ENCODE results near the gene RANBP10. TPM values are rescaled to one million over a fixed set of nuclear protein-coding genes. Genes with fewer than 3 reads are reported as not detected.
A peak's percentile ranks its signal among the peaks of the same experiment; 100 is the strongest.

RANBP10 gene
- total RNA-seq, 6 experiments from 2014 or later: 15.1 to 38.4 (median 22.7) TPM

DNA sequence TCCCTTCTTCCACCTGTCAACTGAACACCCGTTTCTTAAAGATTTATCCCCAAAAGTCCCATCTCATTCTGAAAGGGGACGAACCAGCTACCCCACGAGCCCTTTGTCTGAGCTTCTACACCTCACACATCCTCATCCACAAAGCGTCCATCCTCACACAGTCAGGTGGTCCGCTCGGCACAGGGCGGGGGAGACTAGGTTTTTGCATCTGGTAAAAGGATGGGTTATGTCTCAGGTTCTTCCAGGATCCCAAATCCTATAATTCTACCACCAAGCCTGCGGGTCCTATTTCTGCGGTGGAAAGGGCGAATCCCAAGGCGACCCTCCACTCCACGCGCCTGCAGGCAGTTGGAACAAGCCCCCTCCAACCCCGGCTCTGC, 87.7 kb downstream of the RANBP10 start:
- no peak for ATAC-seq
- DNase-seq: no peak
- no peaks in the 10 kb centered on the region for H3K9me3 ChIP-seq
- H3K4me1 ChIP-seq: peaks cover 0 to 59% (median 25%) of the 10 kb centered on the region in 4 donors
- H3K27me3 ChIP-seq: no peaks in the 10 kb centered on the region
- intact Hi-C loops (cut with DNase I): no loop called here
- peaks cover 0 to 3% (median 0%) of the 10 kb centered on the region in 4 donors for H3K36me3 ChIP-seq
- peak overlapping the region; percentile 97 to 100 (median 98) for H3K4me3 ChIP-seq
- TF ChIP-seq, protein P1, sequence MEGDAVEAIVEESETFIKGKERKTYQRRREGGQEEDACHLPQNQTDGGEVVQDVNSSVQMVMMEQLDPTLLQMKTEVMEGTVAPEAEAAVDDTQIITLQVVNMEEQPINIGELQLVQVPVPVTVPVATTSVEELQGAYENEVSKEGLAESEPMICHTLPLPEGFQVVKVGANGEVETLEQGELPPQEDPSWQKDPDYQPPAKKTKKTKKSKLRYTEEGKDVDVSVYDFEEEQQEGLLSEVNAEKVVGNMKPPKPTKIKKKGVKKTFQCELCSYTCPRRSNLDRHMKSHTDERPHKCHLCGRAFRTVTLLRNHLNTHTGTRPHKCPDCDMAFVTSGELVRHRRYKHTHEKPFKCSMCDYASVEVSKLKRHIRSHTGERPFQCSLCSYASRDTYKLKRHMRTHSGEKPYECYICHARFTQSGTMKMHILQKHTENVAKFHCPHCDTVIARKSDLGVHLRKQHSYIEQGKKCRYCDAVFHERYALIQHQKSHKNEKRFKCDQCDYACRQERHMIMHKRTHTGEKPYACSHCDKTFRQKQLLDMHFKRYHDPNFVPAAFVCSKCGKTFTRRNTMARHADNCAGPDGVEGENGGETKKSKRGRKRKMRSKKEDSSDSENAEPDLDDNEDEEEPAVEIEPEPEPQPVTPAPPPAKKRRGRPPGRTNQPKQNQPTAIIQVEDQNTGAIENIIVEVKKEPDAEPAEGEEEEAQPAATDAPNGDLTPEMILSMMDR (IDR thresholded peaks at IDR 0.05): no peak
- TF ChIP-seq POLR2A (IDR thresholded peaks at IDR 0.05): no peak
- peak overlapping the region; percentile 85 to 91 (median 85) for H3K27ac ChIP-seq
- 0% methylated on average over 12 of the region's 14 CpGs for WGBS (ENCODE audit: insufficient coverage, low coverage, low lambda C conversion rate, missing lambda C conversion rate)

DNA sequence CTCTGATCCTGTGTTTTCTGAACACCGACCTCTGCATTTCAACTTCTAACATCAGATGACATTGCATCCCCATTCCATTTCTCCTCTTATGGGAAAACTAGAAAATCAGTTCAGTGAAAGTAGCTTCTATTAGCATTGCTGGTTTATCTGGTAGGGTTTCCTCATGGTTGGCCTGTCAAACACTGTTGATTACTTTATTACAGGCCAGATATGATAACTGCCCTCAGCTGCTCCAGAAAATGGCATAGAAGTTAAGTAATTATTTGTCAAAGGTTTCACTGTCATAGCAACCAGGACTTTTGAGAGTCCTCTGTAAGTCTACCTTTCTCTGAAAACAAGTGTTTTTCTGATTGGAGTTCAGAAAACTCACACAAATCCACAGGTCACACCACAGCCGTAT, 90.3 kb downstream of the RANBP10 start:
- Histone ChIP-seq H3K4me3 (peak overlapping the region in 1 of 3 donors; percentile 20), H3K9me3 (no peaks in the 10 kb centered on the region), H3K27me3 (no peaks in the 10 kb centered on the region), H3K27ac (peak overlapping the region in 2 of 3 donors; percentile 38 to 59), H3K4me1 (peaks cover 0 to 62% (median 25%) of the 10 kb centered on the region in 4 donors), H3K36me3 (no peaks in the 10 kb centered on the region)
- TF ChIP-seq, protein P1 (IDR thresholded peaks at IDR 0.05): no peak
- no peak for TF ChIP-seq POLR2A (IDR thresholded peaks at IDR 0.05)
- DNase-seq (no peak), ATAC-seq (peak; percentile 7 to 48 (median 15))
- intact Hi-C loops (cut with DNase I): no loop called here
- 45% methylated on average over 2 of the region's 2 CpGs for WGBS (ENCODE audit: insufficient coverage, low coverage, low lambda C conversion rate, missing lambda C conversion rate)

DNA sequence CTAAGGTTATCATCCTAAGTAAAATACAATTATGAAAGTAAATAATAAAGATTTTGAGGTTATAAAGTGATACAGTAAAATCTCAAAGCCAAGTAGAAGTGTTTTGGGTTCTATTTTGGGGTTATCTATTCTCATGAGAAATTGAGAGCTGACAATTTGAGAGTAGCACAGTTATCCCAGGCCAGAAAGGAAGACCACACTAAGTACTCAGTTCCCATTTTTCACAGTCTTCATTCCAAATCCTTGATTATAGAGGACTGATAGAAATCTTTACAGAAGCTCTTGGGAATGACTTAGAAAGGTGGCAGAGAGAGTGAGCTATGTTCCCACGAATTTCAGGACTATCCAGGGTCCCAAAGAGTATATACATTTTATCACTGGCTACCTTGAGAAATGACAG, 91.8 kb downstream of the RANBP10 start:
- no peak for ATAC-seq
- no peaks in the 10 kb centered on the region for H3K27me3 ChIP-seq
- H3K4me3 ChIP-seq: no peak overlapping the region
- TF ChIP-seq, protein P1 (IDR thresholded peaks at IDR 0.05): no peak
- no peak for TF ChIP-seq POLR2A (IDR thresholded peaks at IDR 0.05)
- DNase-seq: no peak
- peaks cover 0 to 50% (median 23%) of the 10 kb centered on the region in 4 donors for H3K4me1 ChIP-seq
- 100% methylated on average over 1 of the region's 1 CpG for WGBS (ENCODE audit: insufficient coverage, low coverage, low lambda C conversion rate, missing lambda C conversion rate)
- H3K27ac ChIP-seq: no peak overlapping the region
- no peaks in the 10 kb centered on the region for H3K9me3 ChIP-seq
- no peaks in the 10 kb centered on the region for H3K36me3 ChIP-seq
- intact Hi-C loops (cut with DNase I): no loop called here

DNA sequence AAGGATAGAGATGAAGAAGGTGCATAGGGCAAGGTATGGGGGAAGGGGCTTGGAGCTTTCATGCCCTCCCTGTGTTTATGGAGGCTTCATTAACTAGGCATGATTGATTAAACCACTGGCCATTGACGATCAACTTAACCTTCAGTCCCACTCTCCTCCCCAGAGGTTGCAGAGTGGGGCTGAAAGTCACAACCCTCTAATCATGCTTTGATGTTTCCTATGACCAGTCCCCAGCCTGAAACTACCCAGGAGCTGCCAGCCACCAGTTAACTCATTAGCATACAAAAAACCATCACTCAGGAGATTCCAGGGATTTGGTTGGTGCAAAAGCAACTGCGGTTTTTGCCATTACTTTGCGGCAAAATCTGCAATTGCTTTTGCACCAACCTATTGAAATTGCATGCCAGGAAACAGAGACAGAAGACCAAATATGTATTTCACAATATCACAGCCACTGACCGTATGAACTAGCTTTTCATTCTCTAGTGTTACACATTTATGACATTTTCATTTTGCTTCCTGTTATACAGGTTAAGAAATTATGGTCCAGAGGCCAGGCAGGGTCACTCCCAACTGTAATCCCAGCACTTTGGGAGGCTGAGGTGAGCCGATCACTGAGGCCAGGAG, 92.6 kb downstream of the RANBP10 start:
- DNase-seq (peak in 1 of 3 donors; percentile 14), ATAC-seq (no peak)
- WGBS (ENCODE audit: insufficient coverage, low coverage, low lambda C conversion rate, missing lambda C conversion rate): 40% methylated on average over 5 of the region's 5 CpGs
- Histone ChIP-seq H3K27ac (no peak overlapping the region), H3K9me3 (no peaks in the 10 kb centered on the region), H3K27me3 (no peaks in the 10 kb centered on the region), H3K36me3 (no peaks in the 10 kb centered on the region), H3K4me3 (no peak overlapping the region), H3K4me1 (peaks cover 0 to 58% (median 25%) of the 10 kb centered on the region in 4 donors)
- TF ChIP-seq, protein P1 (IDR thresholded peaks at IDR 0.05): no peak
- TF ChIP-seq POLR2A (IDR thresholded peaks at IDR 0.05): no peak
- intact Hi-C loops (cut with DNase I): no loop called here

Data from right lobe of liver (tissue), 6 donors.